Ascending aorta (tissue), 2 donors: ENCODE results near the gene PPCDC. TPM values are rescaled to one million over a fixed set of nuclear protein-coding genes. Genes with fewer than 3 reads are reported as not detected.
"Not testable (repeated sequence)": the region's sequence is repeated elsewhere in the genome, so short reads cannot be mapped to it uniquely, and the experiment has no call there.

Experiments used
- DNase-seq, 2 donors: peaks; one replicate each; pipeline ENCODE4 v3.0.0-alpha.2; 2019; ENCODE audit warnings: low spot score in 2 of 2
- H3K27ac ChIP-seq, 2 donors: fragments of 200-600 bp; sonication (generic); one replicate each; pipeline ENCODE4 v1.5.1; 2016 to 2017; ENCODE audit warnings: mild to moderate bottlenecking in 1 of 2
- H3K27me3 ChIP-seq: fragments of 200-600 bp; sonication (generic); one replicate; pipeline ENCODE4 v1.5.1; 2017
- H3K36me3 ChIP-seq, 2 donors: fragments of 200-600 bp; sonication (generic); one replicate each; pipeline ENCODE4 v1.5.1; 2016
- H3K4me1 ChIP-seq, 2 donors: fragments of 200-600 bp; sonication (generic); one replicate each; pipeline ENCODE4 v1.5.1; 2016 to 2017; ENCODE audit warnings: mild to moderate bottlenecking in 1 of 2
- H3K4me3 ChIP-seq, 2 donors: fragments of 200-600 bp; sonication (generic); one replicate each; pipeline ENCODE4 v1.5.1; 2016 to 2017; ENCODE audit warnings: mild to moderate bottlenecking in 1 of 2
- H3K9me3 ChIP-seq, 2 donors: fragments of 200-600 bp; sonication (generic); one replicate each; pipeline ENCODE4 v1.5.1; 2016
- CTCF ChIP-seq, 3 experiments: fragments of 200-600 bp in 2 of 3; fragments of 450-650 bp in 1 of 3; sonication (generic) in 2 of 3; IDR thresholded peaks; one replicate each; pipeline ENCODE4 v1.5.1; 2016 to 2019; ENCODE audit warnings: antibody characterized with exemption in 3 of 3, mild to moderate bottlenecking in 1 of 3, moderate library complexity in 1 of 3
- intact Hi-C: fragments of 100-400 bp; cut with DNase I; formaldehyde crosslinking; loops from one replicate; pipeline ENCODE4 v1.15.1; 2023
- total RNA-seq: library from RNA; depleted of rRNA; stranded (reverse); fragments of >200 nt; gene quantifications from one replicate; pipeline ENCODE4 v1.1.0, GENCODE V29; 2016

Gene PPCDC
- total RNA-seq, 1 donor from 2014 or later: 8.9 TPM

GRCh38 chr15:75076277-75076676, 52.9 kb downstream of the PPCDC start:
- DNase-seq: no peak

GRCh38 chr15:75077551-75077961, 54.2 kb downstream of the PPCDC start:
- intact Hi-C loops, H3K27me3 ChIP-seq, H3K27ac ChIP-seq: not testable (repeated sequence)

More at GRCh38 chr15:75076277-75076676, 52.9 kb downstream of the PPCDC start:
- no peaks in the 10 kb centered on the region for H3K27me3 ChIP-seq
- H3K4me1 ChIP-seq: no peaks in the 10 kb centered on the region
- H3K36me3 ChIP-seq: no peaks in the 10 kb centered on the region
- H3K4me3 ChIP-seq: no peak overlapping the region
- H3K27ac ChIP-seq: no peak overlapping the region
- no peak for TF ChIP-seq CTCF (IDR thresholded peaks at IDR 0.05)
- intact Hi-C loops: no loop called here
- no peaks in the 10 kb centered on the region for H3K9me3 ChIP-seq

GRCh38 chr15:75081150-75081549, 57.8 kb downstream of the PPCDC start:
- no peak for TF ChIP-seq CTCF (IDR thresholded peaks at IDR 0.05)
- H3K9me3 ChIP-seq: no peaks in the 10 kb centered on the region
- DNase-seq: no peak
- no peak overlapping the region for H3K27ac ChIP-seq
- intact Hi-C loops: no loop called here
- H3K36me3 ChIP-seq: no peaks in the 10 kb centered on the region
- no peaks in the 10 kb centered on the region for H3K27me3 ChIP-seq
- no peak overlapping the region for H3K4me3 ChIP-seq
- no peaks in the 10 kb centered on the region for H3K4me1 ChIP-seq

More at GRCh38 chr15:75077551-75077961, 54.2 kb downstream of the PPCDC start:
- H3K4me1 ChIP-seq, H3K36me3 ChIP-seq, H3K9me3 ChIP-seq, DNase-seq, H3K4me3 ChIP-seq: not testable (repeated sequence)

- Histone ChIP-seq H3K27ac (no peak overlapping the region), H3K27me3 (no peaks in the 10 kb centered on the region), H3K36me3 (no peaks in the 10 kb centered on the region), H3K9me3 (peaks cover 0 to 3% of the 10 kb centered on the region in 2 donors), H3K4me3 (no peak overlapping the region), H3K4me1 (no peaks in the 10 kb centered on the region)
- DNase-seq: no peak
- intact Hi-C loops: no loop called here
- no peak for TF ChIP-seq CTCF (IDR thresholded peaks at IDR 0.05)
Observed at GRCh38 chr15:75082689-75083088, 59.3 kb downstream of the PPCDC start.

- H3K36me3 ChIP-seq, H3K9me3 ChIP-seq, H3K27ac ChIP-seq, H3K4me1 ChIP-seq, H3K4me3 ChIP-seq, intact Hi-C loops, DNase-seq, H3K27me3 ChIP-seq: not testable (repeated sequence)
Observed at GRCh38 chr15:75085708-75086107, 62.3 kb downstream of the PPCDC start.

DNA sequence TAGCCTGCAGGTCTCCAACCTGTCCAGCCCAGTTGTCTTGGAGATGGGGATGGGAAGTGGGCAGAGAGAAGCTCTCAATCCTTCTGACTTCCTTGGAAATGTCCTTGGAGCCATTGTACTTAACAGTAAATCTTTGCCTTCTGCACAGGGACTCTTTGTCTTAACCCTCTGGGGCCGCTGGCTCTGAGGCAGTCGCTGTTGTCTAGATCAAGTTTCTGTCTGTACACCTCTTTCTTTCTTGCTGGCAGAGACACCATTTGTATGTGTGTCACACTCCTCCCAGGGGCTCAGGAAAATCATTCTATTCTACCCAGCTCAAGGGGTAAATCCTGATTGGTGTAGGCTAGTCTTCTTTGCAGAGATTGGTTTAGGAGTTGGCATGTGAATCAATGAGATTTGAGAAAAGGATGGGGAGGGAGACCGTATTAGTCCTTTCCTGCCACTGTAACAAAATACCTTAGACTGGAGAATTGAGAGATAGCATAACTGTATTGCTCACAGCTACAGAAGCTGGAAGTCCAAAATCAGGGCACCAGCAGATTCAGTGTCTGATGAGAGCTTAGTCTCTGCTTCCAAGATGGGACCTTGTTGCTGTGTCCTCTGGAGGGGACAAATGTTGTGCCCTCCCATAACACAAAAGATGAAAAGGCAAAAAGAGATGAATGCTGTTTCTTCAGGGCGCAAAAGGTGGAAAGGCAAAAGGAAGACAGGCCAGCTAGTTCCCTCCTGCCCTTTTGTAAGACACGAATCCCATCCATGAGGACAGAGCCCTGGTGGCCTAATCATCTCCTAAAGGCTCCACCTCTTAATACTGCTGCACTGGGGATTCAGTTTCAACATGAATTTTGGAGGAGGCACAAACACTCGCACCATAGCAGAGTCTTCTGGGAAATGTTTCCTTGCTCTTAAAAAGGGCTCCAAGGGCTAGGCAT, 66.3 kb downstream of the PPCDC start:
- DNase-seq: no peak
- no peaks in the 10 kb centered on the region for H3K36me3 ChIP-seq
- H3K27me3 ChIP-seq: no peaks in the 10 kb centered on the region
- H3K4me1 ChIP-seq: peaks cover 0 to 9% of the 10 kb centered on the region in 2 donors
- no peak for TF ChIP-seq CTCF (IDR thresholded peaks at IDR 0.05)
- peaks cover 0 to 3% of the 10 kb centered on the region in 2 donors for H3K9me3 ChIP-seq
- H3K4me3 ChIP-seq: peak overlapping the region in 1 of 2 donors; percentile 14
- peak overlapping the region; percentile 75 to 82 for H3K27ac ChIP-seq
- intact Hi-C loops: loop anchor here (1.0 kb wide), 1 partner anchor 46 kb away; no protein-coding TSS in a partner anchor
